HG03175 (cell line): ENCODE measurements around the gene FRMD1.

ENCODE experiments used
- ATAC-seq: cut with Tn5 transposase; IDR thresholded peaks from one replicate; pipeline ENCODE4 v1.9.1; 2021; ENCODE audit warnings: mild to moderate bottlenecking, moderate library complexity; ENCODE audit not compliant: unreplicated experiment

Gene FRMD1

DNA sequence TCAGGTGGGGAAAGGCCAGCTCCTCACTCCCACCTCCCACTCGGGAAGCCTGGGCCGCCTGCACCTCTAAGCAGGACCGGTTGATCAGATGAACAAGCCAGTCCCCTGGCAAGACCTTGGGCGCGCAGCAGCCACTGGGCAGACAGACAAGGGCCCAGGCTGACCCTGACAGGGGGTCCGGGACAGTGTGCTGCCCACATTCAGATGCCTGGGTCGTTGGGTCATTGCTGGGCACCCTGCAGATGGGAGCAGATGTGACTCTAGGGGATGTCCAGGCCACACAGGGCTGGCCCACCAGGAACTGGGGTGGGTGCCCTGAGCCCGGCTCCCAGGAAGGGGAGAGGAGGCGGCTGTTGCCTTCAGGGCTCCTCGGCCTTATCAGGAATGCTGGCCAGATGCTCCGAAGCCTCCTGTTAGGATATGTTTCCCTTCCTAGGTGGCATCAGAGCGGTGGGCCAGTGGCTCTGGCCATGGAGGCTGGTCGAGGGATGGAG lies 17.3 kb upstream of the FRMD1 start:
- ATAC-seq = no peak

DNA sequence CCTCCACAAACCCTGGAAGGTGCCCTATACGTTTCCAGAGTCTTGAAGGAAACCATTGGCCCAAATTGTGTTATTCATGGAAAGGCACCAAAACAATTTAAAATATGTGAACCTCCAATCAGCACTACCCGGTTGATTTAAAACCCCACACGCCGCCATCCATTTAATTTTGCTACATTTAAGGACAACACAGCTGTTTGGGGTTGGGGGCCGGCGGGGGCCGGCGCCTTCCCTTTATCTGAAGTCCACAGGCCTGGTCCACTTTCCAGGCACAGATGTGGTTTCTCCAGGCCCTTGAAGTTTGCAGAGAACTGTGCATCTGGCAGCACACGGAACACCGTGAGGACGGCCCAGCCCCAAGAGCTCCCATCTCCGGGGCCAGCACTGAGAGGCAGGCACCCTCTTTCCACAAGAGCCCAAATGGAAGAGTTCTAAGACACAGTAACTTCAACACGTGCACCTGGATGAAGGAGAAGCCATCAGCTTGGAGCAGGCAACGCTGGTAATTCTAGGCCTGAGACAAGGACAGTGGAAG lies 16.8 kb upstream of the FRMD1 start:
- ATAC-seq = no peak

DNA sequence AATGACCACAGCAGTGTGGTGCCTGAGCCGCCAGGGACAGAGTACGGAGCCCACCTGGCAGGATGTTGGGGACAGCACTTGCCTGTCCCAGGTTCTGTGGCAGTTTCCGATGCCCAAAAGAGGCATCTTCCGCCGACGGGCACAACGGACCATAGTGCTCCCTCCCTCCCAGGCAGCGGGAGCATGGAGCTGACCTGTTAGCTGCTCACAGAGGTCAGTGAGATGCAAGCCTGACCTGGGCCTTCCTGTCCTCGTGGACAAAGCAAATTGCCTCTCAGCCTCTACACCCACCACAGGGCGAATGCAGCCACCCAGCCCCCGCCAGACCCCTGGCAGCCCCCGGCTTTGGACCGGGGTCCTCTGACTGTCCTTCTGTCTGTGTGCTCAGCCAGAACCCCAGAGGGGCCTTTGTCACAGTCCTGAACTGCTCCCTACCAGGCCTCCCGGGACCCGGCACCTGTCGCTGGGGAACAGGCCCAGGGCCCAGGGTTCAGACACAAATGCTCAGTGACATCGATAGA lies 16.2 kb upstream of the FRMD1 start:
- no peak for ATAC-seq

DNA sequence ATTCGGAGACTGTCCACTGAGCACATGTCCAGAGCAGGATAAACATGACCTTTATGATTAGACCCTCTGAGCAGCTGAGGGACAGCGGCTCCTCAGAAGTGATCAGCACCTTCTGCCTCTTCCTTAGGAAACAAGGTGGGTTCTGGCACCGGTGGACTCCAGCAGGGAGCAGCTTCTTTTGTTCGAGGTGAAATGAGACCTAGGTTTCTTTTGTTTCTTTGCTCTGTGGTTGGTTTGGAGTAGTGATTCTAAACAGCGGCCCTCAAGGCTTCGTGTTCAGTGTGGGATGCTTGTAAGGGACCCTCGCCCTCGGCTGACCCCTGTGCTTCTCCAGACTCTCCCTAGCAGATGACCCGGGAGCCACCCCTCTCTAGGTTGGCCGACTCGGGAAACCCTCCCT lies 14.6 kb upstream of the FRMD1 start:
- no peak for ATAC-seq

- no peak for ATAC-seq
Measured at GRCh38 chr6:168093071-168093505, 14.1 kb upstream of the FRMD1 start.

- no peak for ATAC-seq
Measured at GRCh38 chr6:168092541-168092940, 13.5 kb upstream of the FRMD1 start.

- no peak for ATAC-seq
Measured at GRCh38 chr6:168091381-168092264, 12.6 kb upstream of the FRMD1 start.

DNA sequence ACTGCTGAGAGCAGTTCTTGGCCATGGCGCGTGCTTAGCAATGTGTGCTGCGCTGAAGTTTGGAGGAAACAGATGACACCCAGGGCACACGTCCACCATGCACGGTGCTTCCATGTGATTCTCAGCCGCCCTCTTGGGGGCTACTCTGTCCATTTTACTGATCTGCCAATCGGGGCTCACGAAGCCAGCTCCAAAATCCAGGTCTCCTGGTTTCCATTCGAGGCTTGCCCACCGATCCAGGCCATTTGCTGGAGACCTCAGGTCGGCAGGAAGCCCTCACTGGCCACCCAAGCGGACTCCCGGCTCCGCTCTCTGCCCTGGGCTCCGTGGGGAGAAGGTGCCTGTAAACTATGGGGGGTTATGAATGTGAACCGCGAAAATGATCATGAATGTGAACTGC lies 11.7 kb upstream of the FRMD1 start:
- no peak for ATAC-seq

GRCh38 chr6:168090064-168090690 lies 11.2 kb upstream of the FRMD1 start:
- no peak for ATAC-seq

GRCh38 chr6:168089186-168090063 lies 10.4 kb upstream of the FRMD1 start:
- no peak for ATAC-seq

DNA sequence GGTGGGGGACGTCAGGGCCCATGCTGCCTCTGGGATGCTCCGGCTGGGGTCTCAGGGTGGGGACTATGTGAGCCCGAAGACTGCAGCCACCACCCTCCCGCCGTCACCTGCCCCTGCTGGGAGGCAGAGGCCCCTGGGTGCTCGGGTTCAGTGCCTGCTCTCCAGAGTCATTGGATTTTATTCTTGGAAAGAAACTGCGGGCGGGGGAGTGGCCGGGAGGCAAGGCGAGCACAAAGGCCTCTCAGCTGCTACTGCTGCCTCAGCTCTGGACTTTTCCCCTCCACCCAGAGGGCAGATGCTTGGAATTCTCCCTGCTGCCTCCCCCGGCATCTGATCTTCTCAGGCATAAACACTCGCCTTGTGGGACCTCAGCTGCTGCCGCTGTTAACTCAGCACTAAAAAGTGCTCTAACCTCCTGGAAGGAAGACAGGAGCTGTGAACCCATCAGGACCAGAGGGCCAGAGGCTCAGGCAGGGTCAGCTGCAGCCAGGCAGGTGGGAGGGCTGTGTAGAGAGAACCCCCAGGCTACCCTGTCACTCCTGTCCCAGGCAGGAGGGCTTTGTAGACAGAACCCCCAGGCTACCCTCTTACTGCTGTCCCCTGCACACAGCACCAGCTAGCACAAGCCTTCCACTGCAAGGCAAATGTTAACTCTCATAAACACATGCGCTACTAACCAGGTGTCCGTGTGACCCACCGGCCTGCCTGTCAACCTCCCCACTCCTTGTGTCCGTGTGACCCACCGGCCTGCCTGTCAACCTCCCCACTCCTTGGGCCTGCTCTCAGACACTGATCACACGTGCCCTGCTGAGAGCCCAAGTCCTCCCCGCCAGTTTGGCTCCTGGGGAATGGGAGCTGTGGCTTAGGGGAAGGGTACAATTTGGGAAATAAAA lies 9.4 kb upstream of the FRMD1 start:
- ATAC-seq = no peak

GRCh38 chr6:168087436-168088160 lies 8.6 kb upstream of the FRMD1 start:
- ATAC-seq = no peak

GRCh38 chr6:168086616-168087015 lies 7.6 kb upstream of the FRMD1 start:
- ATAC-seq = no peak

- ATAC-seq = no peak
Measured at GRCh38 chr6:168086066-168086465, 7.1 kb upstream of the FRMD1 start.

- ATAC-seq = no peak
Measured at GRCh38 chr6:168084465-168085160, 5.6 kb upstream of the FRMD1 start.

GRCh38 chr6:168083514-168083885 lies 4.5 kb upstream of the FRMD1 start:
- no peak for ATAC-seq

GRCh38 chr6:168082860-168083513 lies 4.0 kb upstream of the FRMD1 start:
- ATAC-seq = no peak
